GM18907 (cell line): ENCODE results near the gene ANKRD33B.

Experiments used
- ATAC-seq: cut with Tn5 transposase; IDR thresholded peaks from one replicate; pipeline ENCODE4 v1.9.1; 2021; ENCODE audit warnings: mild to moderate bottlenecking, moderate library complexity; ENCODE audit not compliant: unreplicated experiment

ANKRD33B gene

GRCh38 chr5:10577371-10578292 lies 13.8 kb downstream of the ANKRD33B start:
- ATAC-seq, result peak; percentile 62

GRCh38 chr5:10578293-10578665 lies 14.4 kb downstream of the ANKRD33B start:
- peak; percentile 1 for ATAC-seq

- peak; percentile 53 for ATAC-seq
These were observed 15.0 kb downstream of the ANKRD33B start for GRCh38 chr5:10578869-10579268.

GRCh38 chr5:10579536-10580521 lies 16.0 kb downstream of the ANKRD33B start:
- ATAC-seq, result peak; percentile 35

- no peak for ATAC-seq
These were observed 16.9 kb downstream of the ANKRD33B start for GRCh38 chr5:10580531-10581423.

GRCh38 chr5:10581424-10581748 lies 17.5 kb downstream of the ANKRD33B start:
- no peak for ATAC-seq

- ATAC-seq, result no peak
These were observed 18.1 kb downstream of the ANKRD33B start for GRCh38 chr5:10581867-10582511.

GRCh38 chr5:10582512-10582897 lies 18.6 kb downstream of the ANKRD33B start:
- no peak for ATAC-seq

GRCh38 chr5:10583663-10584572 lies 20.0 kb downstream of the ANKRD33B start:
- ATAC-seq, result no peak

GRCh38 chr5:10584714-10585517 lies 21.0 kb downstream of the ANKRD33B start:
- no peak for ATAC-seq

- no peak for ATAC-seq
These were observed 21.6 kb downstream of the ANKRD33B start for GRCh38 chr5:10585518-10585915.

- ATAC-seq, result no peak
These were observed 22.1 kb downstream of the ANKRD33B start for GRCh38 chr5:10586008-10586407.

- ATAC-seq, result no peak
These were observed 22.7 kb downstream of the ANKRD33B start for GRCh38 chr5:10586555-10586954.

GRCh38 chr5:10588109-10588775 lies 24.4 kb downstream of the ANKRD33B start:
- no peak for ATAC-seq

GRCh38 chr5:10588779-10589447 lies 25.0 kb downstream of the ANKRD33B start:
- peak; percentile 38 for ATAC-seq

GRCh38 chr5:10590226-10590999 lies 26.5 kb downstream of the ANKRD33B start:
- peak; percentile 33 for ATAC-seq
